ENCODE data around the gene TSPAN18. TPM values are rescaled to one million over a fixed set of nuclear protein-coding genes. Genes with fewer than 3 reads are reported as not detected.

Gene TSPAN18
- total RNA-seq, 1 experiment from 2014 or later = 0.77 TPM

GRCh38 chr11:44944853-44945235 is 218.1 kb downstream of the TSPAN18 start:
- intact Hi-C loops (cut with micrococcal nuclease) = no loop called here
- Mint-ChIP-seq H3K36me3 (ENCODE audit: insufficient read depth, unreplicated experiment) (no peaks in the 10 kb centered on the region), H3K4me3 (ENCODE audit: unreplicated experiment) (no peak overlapping the region), H3K4me1 (ENCODE audit: insufficient read depth, unreplicated experiment) (peaks cover 6% of the 10 kb centered on the region), H3K27ac (ENCODE audit: low read depth, unreplicated experiment) (no peak overlapping the region), H3K27me3 (ENCODE audit: insufficient read depth, unreplicated experiment) (no peaks in the 10 kb centered on the region), H3K9me3 (ENCODE audit: unreplicated experiment) (no peaks in the 10 kb centered on the region)
- TF ChIP-seq, protein P1, sequence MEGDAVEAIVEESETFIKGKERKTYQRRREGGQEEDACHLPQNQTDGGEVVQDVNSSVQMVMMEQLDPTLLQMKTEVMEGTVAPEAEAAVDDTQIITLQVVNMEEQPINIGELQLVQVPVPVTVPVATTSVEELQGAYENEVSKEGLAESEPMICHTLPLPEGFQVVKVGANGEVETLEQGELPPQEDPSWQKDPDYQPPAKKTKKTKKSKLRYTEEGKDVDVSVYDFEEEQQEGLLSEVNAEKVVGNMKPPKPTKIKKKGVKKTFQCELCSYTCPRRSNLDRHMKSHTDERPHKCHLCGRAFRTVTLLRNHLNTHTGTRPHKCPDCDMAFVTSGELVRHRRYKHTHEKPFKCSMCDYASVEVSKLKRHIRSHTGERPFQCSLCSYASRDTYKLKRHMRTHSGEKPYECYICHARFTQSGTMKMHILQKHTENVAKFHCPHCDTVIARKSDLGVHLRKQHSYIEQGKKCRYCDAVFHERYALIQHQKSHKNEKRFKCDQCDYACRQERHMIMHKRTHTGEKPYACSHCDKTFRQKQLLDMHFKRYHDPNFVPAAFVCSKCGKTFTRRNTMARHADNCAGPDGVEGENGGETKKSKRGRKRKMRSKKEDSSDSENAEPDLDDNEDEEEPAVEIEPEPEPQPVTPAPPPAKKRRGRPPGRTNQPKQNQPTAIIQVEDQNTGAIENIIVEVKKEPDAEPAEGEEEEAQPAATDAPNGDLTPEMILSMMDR (IDR thresholded peaks at IDR 0.05; ENCODE audit: unreplicated experiment) = no peak
- ChIA-PET POLR2A (interaction anchor here (1.2 kb wide), 1 partner anchor 153 kb away, joined by 3 read pairs; no protein-coding TSS in a partner anchor), CTCF (interaction anchor here (0.6 to 6.9 kb wide), 7 partner anchors 8 to 393 kb away, joined by 3 to 80 read pairs (median 5); no protein-coding TSS in a partner anchor)
- BruUV-seq (replicated peaks) = no TSS peak
- DNase-seq (ENCODE audit: unreplicated experiment) = no peak

- Mint-ChIP-seq H3K4me1 (ENCODE audit: insufficient read depth, unreplicated experiment) (peaks cover 6% of the 10 kb centered on the region), H3K27me3 (ENCODE audit: insufficient read depth, unreplicated experiment) (no peaks in the 10 kb centered on the region), H3K27ac (ENCODE audit: low read depth, unreplicated experiment) (no peak overlapping the region), H3K4me3 (ENCODE audit: unreplicated experiment) (no peak overlapping the region), H3K36me3 (ENCODE audit: insufficient read depth, unreplicated experiment) (no peaks in the 10 kb centered on the region), H3K9me3 (ENCODE audit: unreplicated experiment) (no peaks in the 10 kb centered on the region)
- ChIA-PET POLR2A (interaction anchor here (0.7 to 1.2 kb wide), 2 partner anchors 152 to 160 kb away, joined by 3 read pairs; no protein-coding TSS in a partner anchor), CTCF (interaction anchor here (0.6 to 6.9 kb wide), 5 partner anchors 9 to 392 kb away, joined by 3 to 80 read pairs (median 5); no protein-coding TSS in a partner anchor)
- DNase-seq (ENCODE audit: unreplicated experiment) = no peak
- TF ChIP-seq, protein P1 (IDR thresholded peaks at IDR 0.05; ENCODE audit: unreplicated experiment) = no peak
- intact Hi-C loops (cut with micrococcal nuclease) = no loop called here
- no TSS peak for BruUV-seq (replicated peaks)
These were observed 218.9 kb downstream of the TSPAN18 start for GRCh38 chr11:44945666-44946065.

GRCh38 chr11:44946263-44946662 is 219.5 kb downstream of the TSPAN18 start:
- H3K36me3 Mint-ChIP-seq (ENCODE audit: insufficient read depth, unreplicated experiment) = no peaks in the 10 kb centered on the region
- H3K4me1 Mint-ChIP-seq (ENCODE audit: insufficient read depth, unreplicated experiment) = peaks cover 6% of the 10 kb centered on the region
- H3K9me3 Mint-ChIP-seq (ENCODE audit: unreplicated experiment) = no peaks in the 10 kb centered on the region
- no peak overlapping the region for H3K4me3 Mint-ChIP-seq (ENCODE audit: unreplicated experiment)
- DNase-seq (ENCODE audit: unreplicated experiment) = no peak
- CTCF ChIA-PET = interaction anchor here (0.6 to 6.9 kb wide), 5 partner anchors 10 to 362 kb away, joined by 3 to 80 read pairs (median 3); no protein-coding TSS in a partner anchor
- TF ChIP-seq, protein P1 (IDR thresholded peaks at IDR 0.05; ENCODE audit: unreplicated experiment) = no peak
- POLR2A ChIA-PET = interaction anchor here (1.2 kb wide), 1 partner anchor 151 kb away, joined by 3 read pairs; no protein-coding TSS in a partner anchor
- no peaks in the 10 kb centered on the region for H3K27me3 Mint-ChIP-seq (ENCODE audit: insufficient read depth, unreplicated experiment)
- intact Hi-C loops (cut with micrococcal nuclease) = no loop called here
- no TSS peak for BruUV-seq (replicated peaks)
- H3K27ac Mint-ChIP-seq (ENCODE audit: low read depth, unreplicated experiment) = no peak overlapping the region

DNA sequence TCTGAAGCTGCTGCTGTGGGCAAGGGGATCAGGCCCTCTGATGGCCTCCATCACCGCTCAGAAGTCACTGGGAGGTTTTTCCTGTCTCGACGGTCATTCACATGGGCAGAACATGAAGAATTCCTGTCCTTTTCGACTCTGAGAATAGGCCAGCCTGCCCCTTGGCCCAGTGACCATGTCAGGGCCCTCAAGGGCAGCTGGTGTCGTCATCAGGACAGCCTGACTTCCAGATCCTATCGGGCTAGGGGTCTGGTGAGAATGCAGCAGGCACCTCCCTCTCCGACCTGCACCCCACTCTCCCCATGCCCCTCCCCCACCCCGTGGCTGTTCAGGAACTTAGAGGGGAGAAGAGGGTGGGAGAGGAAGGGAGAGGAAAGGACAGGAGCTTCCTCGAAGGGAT is 220.4 kb downstream of the TSPAN18 start:
- no peaks in the 10 kb centered on the region for H3K9me3 Mint-ChIP-seq (ENCODE audit: unreplicated experiment)
- TF ChIP-seq, protein P1 (IDR thresholded peaks at IDR 0.05; ENCODE audit: unreplicated experiment) = no peak
- intact Hi-C loops (cut with micrococcal nuclease) = no loop called here
- no peak overlapping the region for H3K27ac Mint-ChIP-seq (ENCODE audit: low read depth, unreplicated experiment)
- H3K27me3 Mint-ChIP-seq (ENCODE audit: insufficient read depth, unreplicated experiment) = no peaks in the 10 kb centered on the region
- DNase-seq (ENCODE audit: unreplicated experiment) = no peak
- H3K4me3 Mint-ChIP-seq (ENCODE audit: unreplicated experiment) = no peak overlapping the region
- ChIA-PET CTCF (interaction anchor here (0.6 to 6.9 kb wide), 5 partner anchors 11 to 386 kb away, joined by 3 to 80 read pairs (median 6); no protein-coding TSS in a partner anchor), POLR2A (interaction anchor here (1.0 kb wide), 1 partner anchor 157 kb away, joined by 3 read pairs; no protein-coding TSS in a partner anchor)
- no TSS peak for BruUV-seq (replicated peaks)
- H3K4me1 Mint-ChIP-seq (ENCODE audit: insufficient read depth, unreplicated experiment) = peaks cover 6% of the 10 kb centered on the region
- no peaks in the 10 kb centered on the region for H3K36me3 Mint-ChIP-seq (ENCODE audit: insufficient read depth, unreplicated experiment)

Measured in MCF 10A (cell line).